BLaER1 (cell line): Measurements from ENCODE around the gene CYB561A3.

Source experiments
- H3K27ac ChIP-seq: shearing (Covaris generic); formaldehyde crosslinking; 2 replicates; pipeline ENCODE4 v1.8.1; 2022
- H3K27me3 ChIP-seq: shearing (Covaris generic); formaldehyde crosslinking; 2 replicates; pipeline ENCODE4 v1.8.1; 2022
- H3K36me3 ChIP-seq: shearing (Covaris generic); formaldehyde crosslinking; 2 replicates; pipeline ENCODE4 v1.8.1; 2022
- H3K4me1 ChIP-seq: shearing (Covaris generic); formaldehyde crosslinking; 2 replicates; pipeline ENCODE4 v1.8.1; 2022
- H3K4me2 ChIP-seq: shearing (Covaris generic); formaldehyde crosslinking; 2 replicates; pipeline ENCODE4 v1.8.1; 2022
- H3K4me3 ChIP-seq: shearing (Covaris generic); formaldehyde crosslinking; 2 replicates; pipeline ENCODE4 v1.8.1; 2022
- H3K9ac ChIP-seq: shearing (Covaris generic); formaldehyde crosslinking; 2 replicates; pipeline ENCODE4 v1.8.1; 2022
- H3K9me3 ChIP-seq: shearing (Covaris generic); formaldehyde crosslinking; 2 replicates; pipeline ENCODE4 v1.8.1; 2022
- H4K20me1 ChIP-seq: shearing (Covaris generic); formaldehyde crosslinking; 2 replicates; pipeline ENCODE4 v1.8.1; 2022
- Cebpa-rat ChIP-seq: shearing (Covaris generic); IDR thresholded peaks from 2 replicates; pipeline ENCODE4 v1.8.1; 2022

CYB561A3 gene

DNA sequence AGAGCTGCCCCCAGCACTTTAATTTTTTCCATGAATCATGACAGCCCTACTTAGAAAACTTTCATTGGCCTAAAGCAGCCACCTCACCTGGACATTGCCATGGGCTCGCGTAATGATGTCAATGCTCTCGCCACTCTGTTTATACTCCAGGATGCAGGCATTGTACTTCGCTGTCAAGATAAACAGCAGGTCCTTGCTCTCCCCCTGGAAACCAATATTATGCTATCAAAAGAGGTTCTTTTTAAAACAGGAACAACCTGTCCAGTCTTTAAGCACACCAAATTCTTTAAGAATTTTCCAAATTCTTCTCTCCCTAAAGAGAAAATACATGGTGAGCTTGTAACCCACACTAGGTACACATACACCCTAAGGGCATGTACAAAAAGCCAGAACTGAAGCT lies 31.8 kb downstream of the CYB561A3 start:
- Histone ChIP-seq H3K27me3 (no peaks in the 10 kb centered on the region), H3K9me3 (no peaks in the 10 kb centered on the region), H3K27ac (no peak overlapping the region), H3K4me3 (no peak overlapping the region), H4K20me1 (peaks cover 78% of the 10 kb centered on the region), H3K9ac (no peak overlapping the region), H3K4me2 (no peak overlapping the region), H3K4me1 (peaks cover 31% of the 10 kb centered on the region), H3K36me3 (peaks cover 63% of the 10 kb centered on the region)
- TF ChIP-seq Cebpa-rat: no peak

DNA sequence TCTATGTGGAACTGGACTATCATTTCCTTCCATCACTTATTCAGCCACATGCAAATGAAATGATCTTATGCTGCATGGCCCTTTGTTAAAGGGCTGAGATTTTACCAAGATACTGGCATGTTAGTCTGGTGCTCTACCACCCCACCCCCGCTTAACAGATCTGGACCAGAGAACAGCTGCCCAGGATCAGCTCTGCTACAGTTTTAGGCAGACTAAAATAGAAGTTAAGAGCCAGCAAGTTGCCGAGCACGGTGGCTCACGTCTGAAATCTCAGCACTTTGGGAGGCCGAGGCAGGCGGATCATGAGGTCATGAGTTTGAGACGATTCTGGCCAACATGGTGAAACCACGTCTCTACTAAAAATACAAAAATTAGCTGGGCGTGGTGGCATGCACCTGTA lies 33.3 kb downstream of the CYB561A3 start:
- no peak for TF ChIP-seq Cebpa-rat
- Histone ChIP-seq H3K4me3 (no peak overlapping the region), H4K20me1 (peaks cover 91% of the 10 kb centered on the region), H3K4me1 (peaks cover 17% of the 10 kb centered on the region), H3K27ac (no peak overlapping the region), H3K9me3 (no peaks in the 10 kb centered on the region), H3K9ac (no peak overlapping the region), H3K4me2 (no peak overlapping the region), H3K36me3 (peaks cover 78% of the 10 kb centered on the region), H3K27me3 (no peaks in the 10 kb centered on the region)

GRCh38 chr11:61327669-61328071 lies 34.0 kb downstream of the CYB561A3 start:
- H4K20me1 ChIP-seq: peaks cover 91% of the 10 kb centered on the region
- TF ChIP-seq Cebpa-rat: no peak
- no peak overlapping the region for H3K4me3 ChIP-seq
- peaks cover 17% of the 10 kb centered on the region for H3K4me1 ChIP-seq
- no peaks in the 10 kb centered on the region for H3K9me3 ChIP-seq
- H3K27ac ChIP-seq: no peak overlapping the region
- H3K36me3 ChIP-seq: peaks cover 85% of the 10 kb centered on the region
- no peaks in the 10 kb centered on the region for H3K27me3 ChIP-seq
- H3K9ac ChIP-seq: no peak overlapping the region
- no peak overlapping the region for H3K4me2 ChIP-seq

GRCh38 chr11:61325649-61326414 lies 35.9 kb downstream of the CYB561A3 start:
- Histone ChIP-seq H3K27me3 (no peaks in the 10 kb centered on the region), H3K9ac (no peak overlapping the region), H3K4me1 (peaks cover 3% of the 10 kb centered on the region), H3K36me3 (peaks cover 100% of the 10 kb centered on the region), H3K4me2 (no peak overlapping the region), H3K4me3 (no peak overlapping the region), H4K20me1 (peaks cover 73% of the 10 kb centered on the region), H3K27ac (no peak overlapping the region), H3K9me3 (no peaks in the 10 kb centered on the region)
- no peak for TF ChIP-seq Cebpa-rat

- Histone ChIP-seq H3K9ac (no peak overlapping the region), H3K4me1 (no peaks in the 10 kb centered on the region), H3K4me3 (no peak overlapping the region), H3K9me3 (no peaks in the 10 kb centered on the region), H3K27me3 (no peaks in the 10 kb centered on the region), H4K20me1 (peaks cover 19% of the 10 kb centered on the region), H3K27ac (no peak overlapping the region), H3K4me2 (no peak overlapping the region), H3K36me3 (peaks cover 98% of the 10 kb centered on the region)
- no peak for TF ChIP-seq Cebpa-rat
Observed at GRCh38 chr11:61315260-61315659, 46.4 kb downstream of the CYB561A3 start.

GRCh38 chr11:61310749-61311148 lies 50.9 kb downstream of the CYB561A3 start:
- H3K4me3 ChIP-seq: no peak overlapping the region
- no peak overlapping the region for H3K4me2 ChIP-seq
- H3K36me3 ChIP-seq: peaks cover 100% of the 10 kb centered on the region
- no peak for TF ChIP-seq Cebpa-rat
- H3K4me1 ChIP-seq: no peaks in the 10 kb centered on the region
- no peak overlapping the region for H3K9ac ChIP-seq
- H3K27me3 ChIP-seq: no peaks in the 10 kb centered on the region
- no peaks in the 10 kb centered on the region for H3K9me3 ChIP-seq
- peaks cover 42% of the 10 kb centered on the region for H4K20me1 ChIP-seq
- no peak overlapping the region for H3K27ac ChIP-seq

DNA sequence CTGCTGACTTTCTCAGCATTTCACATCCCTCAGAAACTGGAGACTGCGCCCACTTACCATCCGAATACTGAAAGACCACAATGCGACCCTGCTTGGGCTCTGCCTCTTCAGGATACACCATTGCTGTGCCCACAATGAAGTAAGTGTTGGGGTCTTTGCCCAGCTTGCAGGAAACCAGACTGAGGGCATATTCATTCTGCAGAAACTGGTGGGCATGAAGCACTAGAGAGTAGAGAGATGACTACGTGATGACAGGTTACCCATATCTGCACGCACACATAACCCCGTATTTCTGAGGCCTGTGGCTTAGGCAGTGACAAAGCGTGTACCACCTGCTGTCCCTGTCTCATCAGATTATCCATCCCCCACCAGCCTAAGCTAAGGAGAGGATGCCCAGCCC lies 51.9 kb downstream of the CYB561A3 start:
- H3K9ac ChIP-seq: no peak overlapping the region
- no peak overlapping the region for H3K4me3 ChIP-seq
- no peaks in the 10 kb centered on the region for H3K27me3 ChIP-seq
- H3K4me1 ChIP-seq: no peaks in the 10 kb centered on the region
- H4K20me1 ChIP-seq: peaks cover 47% of the 10 kb centered on the region
- peaks cover 100% of the 10 kb centered on the region for H3K36me3 ChIP-seq
- no peaks in the 10 kb centered on the region for H3K9me3 ChIP-seq
- no peak for TF ChIP-seq Cebpa-rat
- no peak overlapping the region for H3K4me2 ChIP-seq
- H3K27ac ChIP-seq: no peak overlapping the region

GRCh38 chr11:61309141-61309540 lies 52.5 kb downstream of the CYB561A3 start:
- H3K27ac ChIP-seq: no peak overlapping the region
- no peaks in the 10 kb centered on the region for H3K27me3 ChIP-seq

GRCh38 chr11:61307354-61307753 lies 54.3 kb downstream of the CYB561A3 start:
- no peak overlapping the region for H3K27ac ChIP-seq
- H3K9me3 ChIP-seq: no peaks in the 10 kb centered on the region
- no peak overlapping the region for H3K9ac ChIP-seq
- no peak overlapping the region for H3K4me2 ChIP-seq
- no peaks in the 10 kb centered on the region for H3K27me3 ChIP-seq
- peaks cover 100% of the 10 kb centered on the region for H3K36me3 ChIP-seq
- peaks cover 57% of the 10 kb centered on the region for H4K20me1 ChIP-seq
- H3K4me1 ChIP-seq: peaks cover 5% of the 10 kb centered on the region; the same call in 1 of the 2 replicates
- no peak overlapping the region for H3K4me3 ChIP-seq
- no peak for TF ChIP-seq Cebpa-rat

More at GRCh38 chr11:61309141-61309540, 52.5 kb downstream of the CYB561A3 start:
- Histone ChIP-seq H4K20me1 (peaks cover 53% of the 10 kb centered on the region), H3K36me3 (peaks cover 100% of the 10 kb centered on the region), H3K4me3 (no peak overlapping the region), H3K4me2 (no peak overlapping the region), H3K9me3 (no peaks in the 10 kb centered on the region), H3K9ac (no peak overlapping the region), H3K4me1 (no peaks in the 10 kb centered on the region)
- TF ChIP-seq Cebpa-rat: no peak

GRCh38 chr11:61306221-61306620 lies 55.5 kb downstream of the CYB561A3 start:
- no peak for TF ChIP-seq Cebpa-rat
- Histone ChIP-seq H3K4me3 (no peak overlapping the region), H3K36me3 (peaks cover 100% of the 10 kb centered on the region), H3K27me3 (no peaks in the 10 kb centered on the region), H3K9me3 (no peaks in the 10 kb centered on the region), H3K27ac (no peak overlapping the region), H3K9ac (no peak overlapping the region), H3K4me1 (peaks cover 5% of the 10 kb centered on the region; the same call in 1 of the 2 replicates), H3K4me2 (no peak overlapping the region), H4K20me1 (peaks cover 57% of the 10 kb centered on the region)
